Measurements from ENCODE around the gene HTRA2.

HTRA2 gene

GRCh38 chr2:74537140-74537539 lies 7.4 kb downstream of the HTRA2 start:
- H3K4ac ChIP-seq (ENCODE audit: low read length) = no peak overlapping the region
- no peak overlapping the region for H4K8ac ChIP-seq (ENCODE audit: low read depth, low read length)
- H2BK15ac ChIP-seq (ENCODE audit: low read length) = no peak overlapping the region
- no peaks in the 10 kb centered on the region for H3K4me1 ChIP-seq (ENCODE audit: control insufficient read depth in 2 of 2, insufficient read depth in 1 of 2, low read depth in 1 of 2, low read length in 2 of 2)
- H3K14ac ChIP-seq (ENCODE audit: low read length) = no peak overlapping the region
- no peak overlapping the region for H3K18ac ChIP-seq (ENCODE audit: low read length)
- no peak overlapping the region for H3K23ac ChIP-seq (ENCODE audit: low read depth, low read length, poor library complexity)
- H3K27ac ChIP-seq (replicated peaks; ENCODE audit: low read length) = no peak overlapping the region
- no peak overlapping the region for H2BK120ac ChIP-seq (ENCODE audit: low read depth, low read length)
- H2BK12ac ChIP-seq (ENCODE audit: low read length) = no peak overlapping the region
- H4K91ac ChIP-seq (ENCODE audit: low read depth, low read length, poor library complexity) = no peak overlapping the region
- H2BK5ac ChIP-seq (ENCODE audit: low read length) = no peak overlapping the region
- H3K4me3 ChIP-seq (ENCODE audit: low read length in 2 of 2) = no peak overlapping the region
- no peak overlapping the region for H2AK5ac ChIP-seq (ENCODE audit: low read depth, low read length)
- no peaks in the 10 kb centered on the region for H3K79me1 ChIP-seq (ENCODE audit: low read depth, low read length)
- no CpG with 5 or more reads among the region's 4 CpGs for WGBS, 2 donors (ENCODE audit: extremely low coverage in 2 of 2, insufficient read length in 2 of 2, insufficient replicate concordance in 1 of 2)
- no peaks in the 10 kb centered on the region for H3K27me3 ChIP-seq (ENCODE audit: control insufficient read depth in 3 of 3, insufficient read depth in 3 of 3, low read depth in 1 of 3, low read length in 3 of 3)
- no peaks in the 10 kb centered on the region for H3K9me3 ChIP-seq (replicated peaks in 1 of 2; ENCODE audit: control insufficient read depth in 2 of 2, insufficient read depth in 1 of 2, low read depth in 1 of 2, low read length in 2 of 2)
- H3K9ac ChIP-seq (ENCODE audit: low read depth, low read length, poor library complexity) = no peak overlapping the region
- no peak overlapping the region for H3K4me2 ChIP-seq (ENCODE audit: insufficient read depth, low read length, poor library complexity, severe bottlenecking)
- no peak overlapping the region for H2AFZ ChIP-seq (ENCODE audit: low read length)
- H3K36me3 ChIP-seq (replicated peaks in 1 of 2; ENCODE audit: control insufficient read depth in 2 of 2, insufficient read depth in 2 of 2, low read length in 2 of 2) = peaks cover 11 to 44% of the 10 kb centered on the region in 2 donors
- no peak for DNase-seq (ENCODE audit: low spot score)

GRCh38 chr2:74538881-74539339 lies 9.2 kb downstream of the HTRA2 start:
- DNase-seq (ENCODE audit: low spot score) = no peak
- no CpG with 5 or more reads among the region's 7 CpGs for WGBS, 2 donors (ENCODE audit: extremely low coverage in 2 of 2, insufficient read length in 2 of 2, insufficient replicate concordance in 1 of 2)
- H3K9me3 ChIP-seq (replicated peaks in 1 of 2; ENCODE audit: control insufficient read depth in 2 of 2, insufficient read depth in 1 of 2, low read depth in 1 of 2, low read length in 2 of 2) = no peaks in the 10 kb centered on the region

GRCh38 chr2:74540291-74540690 lies 10.6 kb downstream of the HTRA2 start:
- Histone ChIP-seq H3K4me1 (ENCODE audit: control insufficient read depth in 2 of 2, insufficient read depth in 1 of 2, low read depth in 1 of 2, low read length in 2 of 2) (no peaks in the 10 kb centered on the region), H3K79me1 (ENCODE audit: low read depth, low read length) (no peaks in the 10 kb centered on the region), H3K9ac (ENCODE audit: low read depth, low read length, poor library complexity) (no peak overlapping the region), H3K27me3 (ENCODE audit: control insufficient read depth in 3 of 3, insufficient read depth in 3 of 3, low read depth in 1 of 3, low read length in 3 of 3) (no peaks in the 10 kb centered on the region), H3K4me3 (ENCODE audit: low read length in 2 of 2) (no peak overlapping the region), H3K36me3 (replicated peaks in 1 of 2; ENCODE audit: control insufficient read depth in 2 of 2, insufficient read depth in 2 of 2, low read length in 2 of 2) (peaks cover 0 to 16% of the 10 kb centered on the region in 2 donors), H2AFZ (ENCODE audit: low read length) (no peak overlapping the region), H2BK5ac (ENCODE audit: low read length) (no peak overlapping the region), H3K23ac (ENCODE audit: low read depth, low read length, poor library complexity) (no peak overlapping the region), H3K9me3 (replicated peaks in 1 of 2; ENCODE audit: control insufficient read depth in 2 of 2, insufficient read depth in 1 of 2, low read depth in 1 of 2, low read length in 2 of 2) (no peaks in the 10 kb centered on the region), H2BK120ac (ENCODE audit: low read depth, low read length) (no peak overlapping the region), H2BK15ac (ENCODE audit: low read length) (no peak overlapping the region), H2AK5ac (ENCODE audit: low read depth, low read length) (no peak overlapping the region), H3K27ac (replicated peaks; ENCODE audit: low read length) (no peak overlapping the region), H3K4me2 (ENCODE audit: insufficient read depth, low read length, poor library complexity, severe bottlenecking) (no peak overlapping the region), H3K4ac (ENCODE audit: low read length) (no peak overlapping the region), H3K14ac (ENCODE audit: low read length) (no peak overlapping the region), H2BK12ac (ENCODE audit: low read length) (no peak overlapping the region), H4K91ac (ENCODE audit: low read depth, low read length, poor library complexity) (no peak overlapping the region), H4K8ac (ENCODE audit: low read depth, low read length) (no peak overlapping the region), H3K18ac (ENCODE audit: low read length) (no peak overlapping the region)
- DNase-seq (ENCODE audit: low spot score) = no peak
- no CpG with 5 or more reads among the region's 5 CpGs for WGBS, 2 donors (ENCODE audit: extremely low coverage in 2 of 2, insufficient read length in 2 of 2, insufficient replicate concordance in 1 of 2)

More at GRCh38 chr2:74538881-74539339, 9.2 kb downstream of the HTRA2 start:
- H3K27me3 ChIP-seq (ENCODE audit: control insufficient read depth in 3 of 3, insufficient read depth in 3 of 3, low read depth in 1 of 3, low read length in 3 of 3) = no peaks in the 10 kb centered on the region
- no peaks in the 10 kb centered on the region for H3K4me1 ChIP-seq (ENCODE audit: control insufficient read depth in 2 of 2, insufficient read depth in 1 of 2, low read depth in 1 of 2, low read length in 2 of 2)
- H3K9ac ChIP-seq (ENCODE audit: low read depth, low read length, poor library complexity) = no peak overlapping the region
- no peak overlapping the region for H2BK120ac ChIP-seq (ENCODE audit: low read depth, low read length)
- H2AK5ac ChIP-seq (ENCODE audit: low read depth, low read length) = no peak overlapping the region
- H2BK5ac ChIP-seq (ENCODE audit: low read length) = no peak overlapping the region
- peak overlapping the region in 1 of 2 donors; percentile 21 for H3K4me3 ChIP-seq (ENCODE audit: low read length in 2 of 2)
- no peak overlapping the region for H2AFZ ChIP-seq (ENCODE audit: low read length)
- no peak overlapping the region for H3K27ac ChIP-seq (replicated peaks; ENCODE audit: low read length)
- H4K91ac ChIP-seq (ENCODE audit: low read depth, low read length, poor library complexity) = no peak overlapping the region
- no peak overlapping the region for H3K4me2 ChIP-seq (ENCODE audit: insufficient read depth, low read length, poor library complexity, severe bottlenecking)
- no peak overlapping the region for H3K14ac ChIP-seq (ENCODE audit: low read length)
- H2BK15ac ChIP-seq (ENCODE audit: low read length) = no peak overlapping the region
- H4K8ac ChIP-seq (ENCODE audit: low read depth, low read length) = no peak overlapping the region
- H2BK12ac ChIP-seq (ENCODE audit: low read length) = no peak overlapping the region
- no peak overlapping the region for H3K4ac ChIP-seq (ENCODE audit: low read length)
- H3K36me3 ChIP-seq (replicated peaks in 1 of 2; ENCODE audit: control insufficient read depth in 2 of 2, insufficient read depth in 2 of 2, low read length in 2 of 2) = peaks cover 3 to 26% of the 10 kb centered on the region in 2 donors
- no peak overlapping the region for H3K23ac ChIP-seq (ENCODE audit: low read depth, low read length, poor library complexity)
- no peaks in the 10 kb centered on the region for H3K79me1 ChIP-seq (ENCODE audit: low read depth, low read length)
- no peak overlapping the region for H3K18ac ChIP-seq (ENCODE audit: low read length)

- Histone ChIP-seq H2AFZ (ENCODE audit: low read length) (no peak overlapping the region), H2BK5ac (ENCODE audit: low read length) (no peak overlapping the region), H4K8ac (ENCODE audit: low read depth, low read length) (no peak overlapping the region), H3K79me1 (ENCODE audit: low read depth, low read length) (no peaks in the 10 kb centered on the region), H3K4me1 (ENCODE audit: control insufficient read depth in 2 of 2, insufficient read depth in 1 of 2, low read depth in 1 of 2, low read length in 2 of 2) (no peaks in the 10 kb centered on the region), H3K4me2 (ENCODE audit: insufficient read depth, low read length, poor library complexity, severe bottlenecking) (no peak overlapping the region), H2AK5ac (ENCODE audit: low read depth, low read length) (no peak overlapping the region), H3K9me3 (replicated peaks in 1 of 2; ENCODE audit: control insufficient read depth in 2 of 2, insufficient read depth in 1 of 2, low read depth in 1 of 2, low read length in 2 of 2) (no peaks in the 10 kb centered on the region), H2BK12ac (ENCODE audit: low read length) (no peak overlapping the region), H3K36me3 (replicated peaks in 1 of 2; ENCODE audit: control insufficient read depth in 2 of 2, insufficient read depth in 2 of 2, low read length in 2 of 2) (peaks cover 0 to 11% of the 10 kb centered on the region in 2 donors), H4K91ac (ENCODE audit: low read depth, low read length, poor library complexity) (no peak overlapping the region), H3K9ac (ENCODE audit: low read depth, low read length, poor library complexity) (no peak overlapping the region), H2BK15ac (ENCODE audit: low read length) (no peak overlapping the region), H3K18ac (ENCODE audit: low read length) (no peak overlapping the region), H3K4me3 (ENCODE audit: low read length in 2 of 2) (no peak overlapping the region), H3K14ac (ENCODE audit: low read length) (no peak overlapping the region), H2BK120ac (ENCODE audit: low read depth, low read length) (no peak overlapping the region), H3K4ac (ENCODE audit: low read length) (no peak overlapping the region), H3K27ac (replicated peaks; ENCODE audit: low read length) (no peak overlapping the region), H3K23ac (ENCODE audit: low read depth, low read length, poor library complexity) (no peak overlapping the region), H3K27me3 (ENCODE audit: control insufficient read depth in 3 of 3, insufficient read depth in 3 of 3, low read depth in 1 of 3, low read length in 3 of 3) (peaks cover 0 to 7% (median 0%) of the 10 kb centered on the region in 3 experiments)
- DNase-seq (ENCODE audit: low spot score) = no peak
- no CpG with 5 or more reads among the region's 1 CpG for WGBS, 2 donors (ENCODE audit: extremely low coverage in 2 of 2, insufficient read length in 2 of 2, insufficient replicate concordance in 1 of 2)
Observed at GRCh38 chr2:74542978-74543377, 13.2 kb downstream of the HTRA2 start.

All from neuronal stem cell (in vitro differentiated cells).